ENCODE results near the gene ARAP2. TPM values are rescaled to one million over a fixed set of nuclear protein-coding genes. Genes with fewer than 3 reads are reported as not detected.
"Not testable (repeated sequence)": the region's sequence is repeated elsewhere in the genome, so short reads cannot be mapped to it uniquely, and the experiment has no call there.

The ARAP2 gene
- total and polyA plus RNA-seq, 7 experiments from 2014 or later, result 10.4 to 78.5 (median 43.5) TPM

- DNase-seq (no peak), ATAC-seq (peak; percentile 40)
- Histone ChIP-seq H3K9me3 (ENCODE audit: control insufficient read depth in 2 of 3, low read length in 3 of 3) (no peaks in the 10 kb centered on the region), H3K4me3 (ENCODE audit: low read length) (no peak overlapping the region), H3K27me3 (ENCODE audit: control insufficient read depth in 2 of 2, insufficient read depth in 2 of 2, low read length in 2 of 2) (no peaks in the 10 kb centered on the region), H3K27ac (ENCODE audit: low read depth, low read length) (no peak overlapping the region), H3K4me1 (ENCODE audit: control insufficient read depth in 2 of 2, insufficient read depth in 2 of 2, low read length in 2 of 2) (peaks cover 5 to 63% of the 10 kb centered on the region in 2 donors), H3K36me3 (ENCODE audit: control insufficient read depth in 2 of 3, insufficient read depth in 3 of 3, low read length in 3 of 3) (no peaks in the 10 kb centered on the region)
- POLR2A ChIA-PET, result no interaction called here
- Mint-ChIP-seq H3K36me3 (peaks cover 7 to 35% (median 13%) of the 10 kb centered on the region in 5 donors), H3K9me3 (peaks cover 0 to 2% (median 0%) of the 10 kb centered on the region in 11 donors), H3K27ac (peak overlapping the region in 1 of 9 donors; percentile 27), H3K4me1 (peaks cover 15 to 58% (median 36%) of the 10 kb centered on the region in 7 donors), H3K27me3 (no peaks in the 10 kb centered on the region), H3K4me3 (peak overlapping the region in 1 of 10 donors; percentile 9)
- intact Hi-C loops (cut with micrococcal nuclease), result loop anchor here in 1 of 2 donors (5.0 kb wide), 1 partner anchor 204 kb away; no protein-coding TSS in a partner anchor
- CTCF ChIA-PET, result no interaction called here
Measured at GRCh38 chr4:36192922-36193321, 51.4 kb downstream of the ARAP2 start.

- POLR2A ChIA-PET, result no interaction called here
- intact Hi-C loops (cut with micrococcal nuclease), result loop anchor here (1.0 to 5.0 kb wide), 3 partner anchors 19 to 208 kb away; no protein-coding TSS in a partner anchor
Measured at GRCh38 chr4:36189511-36190226, 54.6 kb downstream of the ARAP2 start.

GRCh38 chr4:36187723-36188333 is 56.5 kb downstream of the ARAP2 start:
- POLR2A ChIA-PET, result no interaction called here

More at GRCh38 chr4:36189511-36190226, 54.6 kb downstream of the ARAP2 start:
- Mint-ChIP-seq H3K27me3 (no peaks in the 10 kb centered on the region), H3K36me3 (peaks cover 11 to 28% (median 14%) of the 10 kb centered on the region in 5 donors), H3K4me1 (peaks cover 15 to 36% (median 18%) of the 10 kb centered on the region in 7 donors), H3K27ac (peak overlapping the region in 7 of 9 donors; percentile 7 to 76 (median 34)), H3K9me3 (peaks cover 0 to 2% (median 0%) of the 10 kb centered on the region in 11 donors), H3K4me3 (peak overlapping the region in 3 of 10 donors; percentile 1 to 70 (median 34))
- Histone ChIP-seq H3K9me3 (ENCODE audit: control insufficient read depth in 2 of 3, low read length in 3 of 3) (no peaks in the 10 kb centered on the region), H3K4me1 (ENCODE audit: control insufficient read depth in 2 of 2, insufficient read depth in 2 of 2, low read length in 2 of 2) (peaks cover 5 to 60% of the 10 kb centered on the region in 2 donors), H3K36me3 (ENCODE audit: control insufficient read depth in 2 of 3, insufficient read depth in 3 of 3, low read length in 3 of 3) (peaks cover 0 to 8% (median 0%) of the 10 kb centered on the region in 3 experiments), H3K27me3 (ENCODE audit: control insufficient read depth in 2 of 2, insufficient read depth in 2 of 2, low read length in 2 of 2) (no peaks in the 10 kb centered on the region), H3K27ac (ENCODE audit: low read depth, low read length) (no peak overlapping the region), H3K4me3 (ENCODE audit: low read length) (no peak overlapping the region)
- CTCF ChIA-PET, result no interaction called here
- no peak for DNase-seq
- peak; percentile 79 for ATAC-seq

GRCh38 chr4:36183665-36184393 is 60.5 kb downstream of the ARAP2 start:
- Histone ChIP-seq H3K27me3 (ENCODE audit: control insufficient read depth in 2 of 2, insufficient read depth in 2 of 2, low read length in 2 of 2) (no peaks in the 10 kb centered on the region), H3K27ac (ENCODE audit: low read depth, low read length) (no peak overlapping the region), H3K4me1 (ENCODE audit: control insufficient read depth in 2 of 2, insufficient read depth in 2 of 2, low read length in 2 of 2) (peaks cover 0 to 16% of the 10 kb centered on the region in 2 donors), H3K9me3 (ENCODE audit: control insufficient read depth in 2 of 3, low read length in 3 of 3) (no peaks in the 10 kb centered on the region), H3K36me3 (ENCODE audit: control insufficient read depth in 2 of 3, insufficient read depth in 3 of 3, low read length in 3 of 3) (peaks cover 0 to 11% (median 0%) of the 10 kb centered on the region in 3 experiments), H3K4me3 (ENCODE audit: low read length) (no peak overlapping the region)
- CTCF ChIA-PET, result no interaction called here
- no peak for DNase-seq
- no peaks in the 10 kb centered on the region for H3K9me3 Mint-ChIP-seq
- intact Hi-C loops (cut with micrococcal nuclease), result no loop called here
- ATAC-seq, result no peak
- peaks cover 4 to 40% (median 14%) of the 10 kb centered on the region in 5 donors for H3K36me3 Mint-ChIP-seq
- H3K27me3 Mint-ChIP-seq, result no peaks in the 10 kb centered on the region
- peaks cover 0 to 14% (median 4%) of the 10 kb centered on the region in 7 donors for H3K4me1 Mint-ChIP-seq
- POLR2A ChIA-PET, result no interaction called here
- peak overlapping the region in 1 of 9 donors; percentile 57 for H3K27ac Mint-ChIP-seq
- no peak overlapping the region for H3K4me3 Mint-ChIP-seq

More at GRCh38 chr4:36187723-36188333, 56.5 kb downstream of the ARAP2 start:
- H3K4me1 Mint-ChIP-seq, result peaks cover 15 to 33% (median 21%) of the 10 kb centered on the region in 7 donors
- DNase-seq (peak in 3 of 9 donors; percentile 4 to 14 (median 7)), ATAC-seq (no peak)
- Histone ChIP-seq H3K4me3 (ENCODE audit: low read length) (no peak overlapping the region), H3K27ac (ENCODE audit: low read depth, low read length) (no peak overlapping the region), H3K4me1 (ENCODE audit: control insufficient read depth in 2 of 2, insufficient read depth in 2 of 2, low read length in 2 of 2) (peaks cover 5 to 52% of the 10 kb centered on the region in 2 donors), H3K36me3 (ENCODE audit: control insufficient read depth in 2 of 3, insufficient read depth in 3 of 3, low read length in 3 of 3) (peaks cover 0 to 11% (median 0%) of the 10 kb centered on the region in 3 experiments), H3K9me3 (ENCODE audit: control insufficient read depth in 2 of 3, low read length in 3 of 3) (no peaks in the 10 kb centered on the region), H3K27me3 (ENCODE audit: control insufficient read depth in 2 of 2, insufficient read depth in 2 of 2, low read length in 2 of 2) (no peaks in the 10 kb centered on the region)
- intact Hi-C loops (cut with micrococcal nuclease), result loop anchor here in 1 of 2 donors (2.0 kb wide), 1 partner anchor 99 kb away; no protein-coding TSS in a partner anchor
- peaks cover 5 to 29% (median 12%) of the 10 kb centered on the region in 5 donors for H3K36me3 Mint-ChIP-seq
- H3K4me3 Mint-ChIP-seq, result no peak overlapping the region
- CTCF ChIA-PET, result no interaction called here
- no peaks in the 10 kb centered on the region for H3K27me3 Mint-ChIP-seq
- peaks cover 0 to 2% (median 0%) of the 10 kb centered on the region in 11 donors for H3K9me3 Mint-ChIP-seq
- H3K27ac Mint-ChIP-seq, result no peak overlapping the region

- H3K27ac Mint-ChIP-seq, result no peak overlapping the region
- no peak overlapping the region for H3K4me3 Mint-ChIP-seq
- Histone ChIP-seq H3K4me1 (ENCODE audit: control insufficient read depth in 2 of 2, insufficient read depth in 2 of 2, low read length in 2 of 2) (peaks cover 0 to 10% of the 10 kb centered on the region in 2 donors), H3K4me3 (ENCODE audit: low read length) (no peak overlapping the region), H3K36me3 (ENCODE audit: control insufficient read depth in 2 of 3, insufficient read depth in 3 of 3, low read length in 3 of 3) (peaks cover 0 to 11% (median 0%) of the 10 kb centered on the region in 3 experiments), H3K27ac (ENCODE audit: low read depth, low read length) (no peak overlapping the region), H3K9me3 (ENCODE audit: control insufficient read depth in 2 of 3, low read length in 3 of 3) (no peaks in the 10 kb centered on the region), H3K27me3 (ENCODE audit: control insufficient read depth in 2 of 2, insufficient read depth in 2 of 2, low read length in 2 of 2) (no peaks in the 10 kb centered on the region)
- no peaks in the 10 kb centered on the region for H3K27me3 Mint-ChIP-seq
- ChIA-PET CTCF (no interaction called here), POLR2A (no interaction called here)
- no peak for ATAC-seq
- DNase-seq, result no peak
- H3K36me3 Mint-ChIP-seq, result peaks cover 4 to 46% (median 18%) of the 10 kb centered on the region in 5 donors
- intact Hi-C loops (cut with micrococcal nuclease), result no loop called here
- peaks cover 0 to 9% (median 4%) of the 10 kb centered on the region in 7 donors for H3K4me1 Mint-ChIP-seq
- no peaks in the 10 kb centered on the region for H3K9me3 Mint-ChIP-seq
Measured at GRCh38 chr4:36183232-36183631, 61.1 kb downstream of the ARAP2 start.

GRCh38 chr4:36182315-36182714 is 62.0 kb downstream of the ARAP2 start:
- CTCF ChIA-PET; H3K4me1 Mint-ChIP-seq; H3K9me3 ChIP-seq (ENCODE audit: control insufficient read depth in 2 of 3, low read length in 3 of 3); POLR2A ChIA-PET; DNase-seq; H3K27ac Mint-ChIP-seq; H3K27me3 Mint-ChIP-seq; ATAC-seq; H3K4me3 Mint-ChIP-seq; H3K9me3 Mint-ChIP-seq; H3K4me1 ChIP-seq (ENCODE audit: control insufficient read depth in 2 of 2, insufficient read depth in 2 of 2, low read length in 2 of 2); H3K27ac ChIP-seq (ENCODE audit: low read depth, low read length); H3K4me3 ChIP-seq (ENCODE audit: low read length); H3K27me3 ChIP-seq (ENCODE audit: control insufficient read depth in 2 of 2, insufficient read depth in 2 of 2, low read length in 2 of 2); intact Hi-C loops (cut with micrococcal nuclease): not testable (repeated sequence)
- H3K36me3 Mint-ChIP-seq, result peaks cover 4 to 51% (median 20%) of the 10 kb centered on the region in 5 donors
- H3K36me3 ChIP-seq (ENCODE audit: control insufficient read depth in 2 of 3, insufficient read depth in 3 of 3, low read length in 3 of 3), result peaks cover 0 to 11% (median 7%) of the 10 kb centered on the region in 3 experiments
